Loucy (cell line): Measurements from ENCODE around the gene IL9.
A peak's percentile ranks its signal among the peaks of the same experiment; 100 is the strongest.

Experiments
- H2AFZ ChIP-seq: fragments of 200-600 bp; sonication (generic); 2 replicates; pipeline ENCODE4 v1.6.0; 2016; ENCODE audit warnings: antibody characterized with exemption, mild to moderate bottlenecking, low read length, moderate library complexity
- H3F3A ChIP-seq: fragments of 200-600 bp; 2 replicates; pipeline ENCODE4 v1.6.0; 2016; ENCODE audit warnings: antibody characterized with exemption, low read depth, mild to moderate bottlenecking
- H3K27me3 ChIP-seq: fragments of 200-600 bp; sonication (generic); 2 replicates; pipeline ENCODE4 v1.6.1; 2014; ENCODE audit warnings: low read length, mild to moderate bottlenecking; ENCODE audit not compliant: insufficient read depth, poor library complexity, severe bottlenecking
- H3K36me3 ChIP-seq: fragments of 200-600 bp; sonication (generic); 2 replicates; pipeline ENCODE4 v1.6.1; 2016; ENCODE audit warnings: low read length; ENCODE audit not compliant: insufficient read depth
- H3K4me1 ChIP-seq: fragments of 200-600 bp; sonication (generic); 2 replicates; pipeline ENCODE4 v1.5.1; 2014; ENCODE audit warnings: low read length, mild to moderate bottlenecking; ENCODE audit not compliant: insufficient read depth, poor library complexity, severe bottlenecking
- H3K4me2 ChIP-seq: fragments of 200-600 bp; sonication (generic); 2 replicates; pipeline ENCODE4 v1.6.0; 2014; ENCODE audit warnings: antibody characterized with exemption, low read length, low read depth, mild to moderate bottlenecking; ENCODE audit not compliant: poor library complexity, severe bottlenecking
- H3K4me3 ChIP-seq: fragments of 200-600 bp; sonication (generic); 2 replicates; pipeline ENCODE4 v1.5.1; 2014; ENCODE audit warnings: low read length, mild to moderate bottlenecking, mixed read lengths; ENCODE audit not compliant: poor library complexity, severe bottlenecking
- H3K79me2 ChIP-seq: fragments of 200-600 bp; sonication (generic); 2 replicates; pipeline ENCODE4 v1.6.1; 2014; ENCODE audit warnings: low read length; ENCODE audit not compliant: insufficient read depth
- H3K9ac ChIP-seq: fragments of 200-600 bp; sonication (generic); 2 replicates; pipeline ENCODE4 v1.6.0; 2014; ENCODE audit warnings: mild to moderate bottlenecking, low read depth, low read length, moderate library complexity; ENCODE audit not compliant: poor library complexity, severe bottlenecking
- H3K9me2 ChIP-seq: fragments of 200-600 bp; sonication (generic); replicated peaks from 2 replicates; pipeline ENCODE4 v1.6.1; 2016; ENCODE audit warnings: low read depth, low read length, mixed read lengths
- H3K9me3 ChIP-seq: fragments of 200-600 bp; sonication (generic); 2 replicates; pipeline ENCODE4 v1.6.1; 2014; ENCODE audit warnings: mild to moderate bottlenecking, antibody characterized with exemption, low read length, low read depth; ENCODE audit not compliant: insufficient read depth
- H4K20me1 ChIP-seq: fragments of 200-600 bp; sonication (generic); 2 replicates; pipeline ENCODE4 v1.6.0; 2014; ENCODE audit warnings: antibody characterized with exemption, low read length, mild to moderate bottlenecking; ENCODE audit not compliant: insufficient read depth, poor library complexity, severe bottlenecking
- CTCF ChIP-seq: fragments of 200-600 bp; sonication (generic); conservative IDR thresholded peaks from 2 replicates; pipeline ENCODE4 v1.5.1; 2014; ENCODE audit warnings: mild to moderate bottlenecking, antibody characterized with exemption, low read length
- EZH2phosphoT487 ChIP-seq: fragments of 200-600 bp; IDR thresholded peaks from 2 replicates; pipeline ENCODE4 v1.6.1; 2018; ENCODE audit warnings: antibody characterized with exemption, mild to moderate bottlenecking, moderate library complexity, borderline replicate concordance

IL9 gene

GRCh38 chr5:135883441-135883840 is 12.2 kb downstream of the IL9 start:
- TF ChIP-seq CTCF, result peak; percentile 57
- no peak for TF ChIP-seq EZH2phosphoT487
- Histone ChIP-seq H4K20me1 (no peaks in the 10 kb centered on the region), H3K36me3 (no peaks in the 10 kb centered on the region), H3K9me2 (no peaks in the 10 kb centered on the region), H2AFZ (no peak overlapping the region), H3K9ac (no peak overlapping the region), H3K27me3 (no peaks in the 10 kb centered on the region), H3F3A (no peaks in the 10 kb centered on the region), H3K4me1 (peaks cover 6% of the 10 kb centered on the region), H3K9me3 (no peaks in the 10 kb centered on the region), H3K4me3 (no peak overlapping the region), H3K79me2 (no peaks in the 10 kb centered on the region), H3K4me2 (no peak overlapping the region)

GRCh38 chr5:135883026-135883425 is 12.6 kb downstream of the IL9 start:
- TF ChIP-seq EZH2phosphoT487 (no peak), CTCF (no peak)
- Histone ChIP-seq H3K36me3 (no peaks in the 10 kb centered on the region), H3K9me2 (no peaks in the 10 kb centered on the region), H3K4me2 (no peak overlapping the region), H3K9me3 (no peaks in the 10 kb centered on the region), H3K79me2 (no peaks in the 10 kb centered on the region), H3K4me3 (no peak overlapping the region), H3K27me3 (no peaks in the 10 kb centered on the region), H3K4me1 (peaks cover 6% of the 10 kb centered on the region), H3F3A (no peaks in the 10 kb centered on the region), H3K9ac (no peak overlapping the region), H2AFZ (no peak overlapping the region), H4K20me1 (no peaks in the 10 kb centered on the region)

GRCh38 chr5:135881819-135882218 is 13.8 kb downstream of the IL9 start:
- Histone ChIP-seq H3K9me3 (no peaks in the 10 kb centered on the region), H3K79me2 (no peaks in the 10 kb centered on the region)

More at GRCh38 chr5:135881819-135882218, 13.8 kb downstream of the IL9 start:
- H3F3A ChIP-seq, result no peaks in the 10 kb centered on the region
- H2AFZ ChIP-seq, result no peak overlapping the region
- H3K9ac ChIP-seq, result no peak overlapping the region
- H3K4me1 ChIP-seq, result no peaks in the 10 kb centered on the region
- H3K27me3 ChIP-seq, result no peaks in the 10 kb centered on the region
- no peak overlapping the region for H3K4me2 ChIP-seq
- H3K9me2 ChIP-seq, result no peaks in the 10 kb centered on the region
- TF ChIP-seq EZH2phosphoT487 (no peak), CTCF (no peak)
- no peak overlapping the region for H3K4me3 ChIP-seq
- no peaks in the 10 kb centered on the region for H4K20me1 ChIP-seq
- no peaks in the 10 kb centered on the region for H3K36me3 ChIP-seq
